ENCODE measurements around the gene ZNF205. TPM values are rescaled to one million over a fixed set of nuclear protein-coding genes. Genes with fewer than 3 reads are reported as not detected.

Gene ZNF205
- total and polyA plus RNA-seq, 9 of the 15 experiments (the other 6 are each of a cell fraction or from before 2014, with no cell fraction given) = 2.4 to 11.8 (median 5.1) TPM; not detected in 2

DNA sequence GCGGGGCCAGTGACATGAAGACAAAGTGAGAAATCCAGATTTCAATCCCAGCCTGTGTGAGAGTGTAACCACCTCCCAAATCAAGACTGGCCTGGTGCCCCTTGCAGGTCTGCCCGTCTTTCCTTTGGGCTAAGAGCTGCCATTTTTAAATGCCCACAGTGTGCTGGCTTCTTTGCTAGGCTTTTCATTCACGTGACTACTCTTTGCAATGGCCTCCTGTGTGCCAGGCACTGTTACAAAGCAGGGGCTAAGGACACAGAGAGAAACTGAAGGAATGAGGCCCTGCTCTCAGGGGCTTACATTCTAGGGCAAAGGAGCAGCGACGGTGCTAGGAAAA lies 13.0 kb upstream of the ZNF205 start:
- H3K27ac ChIP-seq (ENCODE audit: extremely low read depth, low read depth, low read length) = no peak overlapping the region
- in situ Hi-C loops (cut with MboI) = no loop called here
- H3K4me1 ChIP-seq (replicated peaks in 1 of 2; ENCODE audit: control insufficient read depth in 2 of 2, insufficient read depth in 2 of 2, low read length in 2 of 2) = peaks cover 19 to 29% of the 10 kb centered on the region in 2 experiments
- no peak for TF ChIP-seq ASH1L (IDR thresholded peaks at IDR 0.05; ENCODE audit: borderline replicate concordance, low read depth, partially characterized antibody)
- no peak for TF ChIP-seq SMC3 (conservative IDR thresholded peaks at IDR 0.05; ENCODE audit: insufficient read depth, low read depth, low read length)
- no peak for TF ChIP-seq DIDO1 (tag; IDR thresholded peaks at IDR 0.05; ENCODE audit: low read depth)
- no peak for TF ChIP-seq ATF1 (CRISPR knock-in tag; IDR thresholded peaks at IDR 0.05)
- TF ChIP-seq ATF1 (tag; IDR thresholded peaks at IDR 0.05) = no peak
- TF ChIP-seq CHD4 (IDR thresholded peaks at IDR 0.05; ENCODE audit: insufficient read depth, insufficient replicate concordance, low read depth, low read length, poor library complexity, severe bottlenecking) = no peak
- no peak for TF ChIP-seq ATF7 (IDR thresholded peaks at IDR 0.05)
- TF ChIP-seq U2AF1 (optimal IDR thresholded peaks at IDR 0.05; ENCODE audit: low read depth, low read length) = no peak
- no peak for TF ChIP-seq RNF2 (IDR thresholded peaks at IDR 0.05)
- no peak for TF ChIP-seq RBBP5 (IDR thresholded peaks at IDR 0.05; ENCODE audit: borderline replicate concordance, insufficient read depth, low read length, poor library complexity, severe bottlenecking)
- TF ChIP-seq KDM2B (CRISPR knock-in tag; IDR thresholded peaks at IDR 0.05) = no peak
- no peak for TF ChIP-seq FOXA1 (IDR thresholded peaks at IDR 0.05; ENCODE audit: borderline replicate concordance)
- TF ChIP-seq TAF15 (IDR thresholded peaks at IDR 0.05; ENCODE audit: low read depth, low read length) = no peak
- no peak for TF ChIP-seq ESRRA (IDR thresholded peaks at IDR 0.05; ENCODE audit: borderline replicate concordance, low read depth)
- TF ChIP-seq ZNF212 (CRISPR knock-in tag; IDR thresholded peaks at IDR 0.05) = no peak
- no peak for TF ChIP-seq ZNF253 (CRISPR knock-in tag; conservative IDR thresholded peaks at IDR 0.05)
- no peak for TF ChIP-seq TGIF2 (CRISPR knock-in tag; IDR thresholded peaks at IDR 0.05)
- no peak for TF ChIP-seq SMAD3 (CRISPR knock-in tag; conservative IDR thresholded peaks at IDR 0.05)
- no peak for TF ChIP-seq ZNF316 (IDR thresholded peaks at IDR 0.05)
- DNase-seq (ENCODE audit: extremely low read depth in 1 of 4, low spot score in 3 of 4) (no peak), ATAC-seq (no peak), FAIRE-seq (no peak)
- peak overlapping the region in 1 of 2 experiments; percentile 60; a peak in 1 of 4 replicates for H3K9ac ChIP-seq (ENCODE audit: insufficient read depth in 1 of 2, low read depth in 2 of 2, low read length in 2 of 2)
- intact Hi-C loops (cut with micrococcal nuclease) = no loop called here
- ChIA-PET POLR2A (interaction anchor here (1.6 kb wide), 1 partner anchor 29 kb away, joined by 4 read pairs; no protein-coding TSS in a partner anchor), CTCF (ENCODE audit: low intra/inter-chr PET ratio) (no interaction called here)
- H3K9me3 ChIP-seq (replicated peaks; ENCODE audit: control insufficient read depth, insufficient read depth, low read depth, low read length) = no peaks in the 10 kb centered on the region
- H3K4me2 ChIP-seq (ENCODE audit: insufficient read depth, low read length) = peak overlapping the region; percentile 87; the same call in 1 of the 2 replicates
- H3K79me2 ChIP-seq (ENCODE audit: control insufficient read depth, insufficient read depth, low read length) = no peaks in the 10 kb centered on the region
- H3K9me1 ChIP-seq (ENCODE audit: control insufficient read depth, insufficient read depth, low read length) = no peaks in the 10 kb centered on the region
- 51% methylated on average over 5 of the region's 5 CpGs for WGBS (ENCODE audit: insufficient coverage, low coverage, missing lambda C conversion rate)
- no TSS peak for BruUV-seq (replicated peaks)
- H4K20me1 ChIP-seq (replicated peaks; ENCODE audit: control insufficient read depth, insufficient read depth, low read length) = no peaks in the 10 kb centered on the region
- H2AFZ ChIP-seq (ENCODE audit: low read depth, low read length) = peak overlapping the region; percentile 99
- H3K36me3 ChIP-seq (ENCODE audit: control insufficient read depth, insufficient read depth, low read length) = no peaks in the 10 kb centered on the region
- H3K4me3 ChIP-seq = no peak overlapping the region
- no peaks in the 10 kb centered on the region; a peak in 1 of 5 replicates for H3K27me3 ChIP-seq (ENCODE audit: control insufficient read depth in 2 of 2, insufficient read depth in 2 of 2, low read length in 2 of 2)
